T follicular helper cell (primary cell): ENCODE measurements around the gene CDC16.
A peak's percentile ranks its signal among the peaks of the same experiment; 100 is the strongest.
"Not testable (repeated sequence)": the region's sequence is repeated elsewhere in the genome, so short reads cannot be mapped to it uniquely, and the experiment has no call there.

Experiments used
- DNase-seq: peaks from one replicate; pipeline ENCODE4 v3.0.0-alpha.2; 2020; ENCODE audit warnings: low read depth
- total RNA-seq, 2 experiments: gene quantifications; one replicate each; lab custom pipeline; 2026; lab: John Stamatoyannopoulos, UW

CDC16 gene
- 57.9 to 64.3 reads per million in 2 experiments for total RNA-seq

GRCh38 chr13:114234645-114235421 lies at the start of gene CDC16:
Gene CDC16 (plus strand): TSS chr13:114234897. CDS start chr13:114235085, 188 bp downstream.
- peak; percentile 58 for DNase-seq

- no peak for DNase-seq
Measured at GRCh38 chr13:114185182-114185971, 49.3 kb upstream of the CDC16 start.

- DNase-seq, result no peak
Measured at GRCh38 chr13:114194853-114195252, 39.8 kb upstream of the CDC16 start.

GRCh38 chr13:114196629-114197028 lies 38.1 kb upstream of the CDC16 start:
- DNase-seq, result no peak

- no peak for DNase-seq
Measured at GRCh38 chr13:114198556-114198955, 36.1 kb upstream of the CDC16 start.

- not testable (repeated sequence) for DNase-seq
Measured at GRCh38 chr13:114199526-114199925, 35.2 kb upstream of the CDC16 start.

- no peak for DNase-seq
Measured at GRCh38 chr13:114199954-114200353, 34.7 kb upstream of the CDC16 start.

- DNase-seq, result no peak
Measured at GRCh38 chr13:114200399-114200911, 34.2 kb upstream of the CDC16 start.

GRCh38 chr13:114202581-114202980 lies 32.1 kb upstream of the CDC16 start:
- no peak for DNase-seq

GRCh38 chr13:114203536-114203935 lies 31.2 kb upstream of the CDC16 start:
- peak; percentile 7 for DNase-seq

GRCh38 chr13:114204894-114205293 lies 29.8 kb upstream of the CDC16 start:
- DNase-seq, result no peak

- DNase-seq, result no peak
Measured at GRCh38 chr13:114208134-114208533, 26.6 kb upstream of the CDC16 start.

GRCh38 chr13:114211446-114212157 lies 23.1 kb upstream of the CDC16 start:
- no peak for DNase-seq

GRCh38 chr13:114212158-114212495 lies 22.6 kb upstream of the CDC16 start:
- DNase-seq, result no peak

GRCh38 chr13:114213980-114214379 lies 20.7 kb upstream of the CDC16 start:
- DNase-seq, result no peak

- DNase-seq, result no peak
Measured at GRCh38 chr13:114219392-114219791, 15.3 kb upstream of the CDC16 start.

- no peak for DNase-seq
Measured at GRCh38 chr13:114222461-114222968, 12.2 kb upstream of the CDC16 start.

- DNase-seq, result no peak
Measured at GRCh38 chr13:114224201-114224600, 10.5 kb upstream of the CDC16 start.

GRCh38 chr13:114225610-114226009 lies 9.1 kb upstream of the CDC16 start:
- DNase-seq, result no peak

- DNase-seq, result no peak
Measured at GRCh38 chr13:114226088-114226487, 8.6 kb upstream of the CDC16 start.

GRCh38 chr13:114226699-114227323 lies 7.9 kb upstream of the CDC16 start:
- peak; percentile 71 for DNase-seq

GRCh38 chr13:114227528-114227927 lies 7.2 kb upstream of the CDC16 start:
- DNase-seq, result no peak
